Peyer's patch (tissue), 4 donors: ENCODE results near the gene ZNF407. TPM values are rescaled to one million over a fixed set of nuclear protein-coding genes. Genes with fewer than 3 reads are reported as not detected.
"Not testable (repeated sequence)": the region's sequence is repeated elsewhere in the genome, so short reads cannot be mapped to it uniquely, and the experiment has no call there.

Experiments used
- DNase-seq, 3 donors: peaks; one replicate each; pipeline ENCODE4 v3.0.0-alpha.2; 2017 to 2019
- H3K27ac ChIP-seq, 4 donors: fragments of 200-600 bp; sonication (generic); one replicate each; pipeline ENCODE4 v1.5.1; 2016 to 2019
- H3K27me3 ChIP-seq, 2 donors: fragments of 200-600 bp; sonication (generic); one replicate each; pipeline ENCODE4 v1.5.1; 2019
- H3K36me3 ChIP-seq, 3 donors: fragments of 200-600 bp; sonication (generic); one replicate each; pipeline ENCODE4 v1.5.1; 2016 to 2019
- H3K4me1 ChIP-seq, 4 donors: fragments of 200-600 bp; sonication (generic); one replicate each; pipeline ENCODE4 v1.5.1; 2016 to 2019
- H3K4me3 ChIP-seq, 4 donors: fragments of 200-600 bp; sonication (generic); 1 replicate in 3 of 4; 2 replicates in 1 of 4; pipeline ENCODE4 v1.5.1; 2016 to 2019; ENCODE audit warnings: mild to moderate bottlenecking in 1 of 4
- H3K9me3 ChIP-seq, 4 donors: fragments of 200-600 bp; sonication (generic); one replicate each; pipeline ENCODE4 v1.5.1; 2016 to 2019; ENCODE audit warnings: mild to moderate bottlenecking in 1 of 4
- CTCF ChIP-seq, 6 experiments: fragments of 450-650 bp in 4 of 6; fragments of 200-600 bp in 2 of 6; sonication (generic) in 1 of 6; IDR thresholded peaks; one replicate each; pipeline ENCODE4 v1.5.1; 2017 to 2019; ENCODE audit warnings: antibody characterized with exemption in 6 of 6, mild to moderate bottlenecking in 3 of 6, moderate library complexity in 1 of 6
- POLR2A ChIP-seq, 2 donors: fragments of 450-650 bp; IDR thresholded peaks; one replicate each; pipeline ENCODE4 v1.5.1; 2017; ENCODE audit warnings: antibody characterized with exemption in 2 of 2, mild to moderate bottlenecking in 2 of 2, moderate library complexity in 2 of 2
- total RNA-seq, 4 donors: library from RNA; depleted of rRNA; stranded (reverse); fragments of >200 nt; gene quantifications; one replicate each; pipeline ENCODE4 v1.1.0, GENCODE V29; 2016

ZNF407 gene
- total RNA-seq, 4 donors from 2014 or later, result 24.0 to 54.5 (median 32.3) TPM

DNA sequence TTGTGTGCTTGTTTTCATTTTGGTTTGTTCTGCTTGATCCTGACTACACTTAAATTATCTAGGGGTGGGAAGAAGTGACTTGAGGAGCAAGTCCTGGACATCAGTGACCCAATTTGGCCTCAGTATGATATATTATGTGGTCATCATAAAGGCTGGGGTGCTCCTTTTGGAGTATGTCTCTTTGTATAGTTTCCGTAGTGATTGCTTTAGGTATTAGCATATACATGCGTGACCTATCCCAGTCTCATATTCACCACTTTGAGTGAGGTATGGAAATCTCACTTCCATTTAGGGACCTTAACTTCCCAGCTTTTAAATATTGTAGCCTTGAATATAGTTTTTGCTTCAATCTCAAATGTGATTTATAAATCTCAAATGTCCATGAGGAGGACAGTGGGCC, 370.3 kb downstream of the ZNF407 start:
- H3K4me3 ChIP-seq, result no peak overlapping the region

DNA sequence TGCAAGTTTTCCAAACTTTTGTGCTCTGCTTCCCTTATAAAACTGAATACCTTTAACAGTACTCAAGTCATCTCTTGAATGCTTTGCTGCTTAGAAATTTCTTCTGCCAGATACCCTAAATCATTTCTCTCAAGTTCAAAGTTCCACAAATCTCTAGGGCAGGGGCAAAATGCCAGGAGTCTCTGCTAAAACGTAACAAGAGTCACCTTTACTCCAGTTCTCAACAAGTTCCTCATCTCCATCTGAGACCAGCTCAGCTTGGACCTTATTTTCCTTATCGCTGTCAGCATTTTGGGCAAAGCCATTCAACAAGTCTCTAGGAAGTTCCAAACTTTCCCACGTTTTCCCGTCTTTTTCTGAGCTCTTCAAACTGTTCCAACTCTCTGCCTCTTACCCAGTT, 373.7 kb downstream of the ZNF407 start:
- H3K36me3 ChIP-seq, H3K27ac ChIP-seq: not testable (repeated sequence)

More for the DNA sequence above, 370.3 kb downstream of the ZNF407 start:
- no peak for TF ChIP-seq CTCF (IDR thresholded peaks at IDR 0.05)
- no peak for TF ChIP-seq POLR2A (IDR thresholded peaks at IDR 0.05)
- Histone ChIP-seq H3K27ac (no peak overlapping the region), H3K4me1 (no peaks in the 10 kb centered on the region), H3K9me3 (no peaks in the 10 kb centered on the region), H3K36me3 (no peaks in the 10 kb centered on the region), H3K27me3 (no peaks in the 10 kb centered on the region)
- DNase-seq, result no peak

GRCh38 chr18:74971776-74972175, 374.1 kb downstream of the ZNF407 start:
- not testable (repeated sequence) for DNase-seq, H3K4me1 ChIP-seq, H3K36me3 ChIP-seq, H3K27me3 ChIP-seq, H3K27ac ChIP-seq, H3K9me3 ChIP-seq, H3K4me3 ChIP-seq

More for the DNA sequence above, 373.7 kb downstream of the ZNF407 start:
- DNase-seq, H3K4me3 ChIP-seq, H3K9me3 ChIP-seq, H3K27me3 ChIP-seq, H3K4me1 ChIP-seq: not testable (repeated sequence)

DNA sequence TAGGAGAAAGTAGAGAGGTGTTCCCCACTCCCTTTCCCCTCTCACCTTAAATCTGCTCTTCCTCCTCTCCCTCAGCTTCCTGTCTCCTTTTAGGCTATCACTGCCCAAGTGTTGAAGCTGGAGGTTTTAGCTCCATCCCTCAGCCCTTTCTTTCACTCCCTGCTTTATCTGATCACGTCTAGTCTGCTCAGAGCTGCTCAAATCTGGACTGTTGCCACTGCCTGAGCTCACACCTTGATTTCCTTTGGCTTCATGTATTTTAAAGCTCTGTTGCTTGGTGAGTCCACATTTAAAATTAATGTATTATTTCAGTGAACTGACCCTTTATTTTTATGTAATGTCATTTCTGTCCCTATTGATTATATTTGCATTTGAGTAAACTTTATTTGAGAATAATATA, 374.7 kb downstream of the ZNF407 start:
- TF ChIP-seq CTCF (IDR thresholded peaks at IDR 0.05) (no peak), POLR2A (IDR thresholded peaks at IDR 0.05) (no peak)
- H3K4me1 ChIP-seq, result no peaks in the 10 kb centered on the region
- no peak overlapping the region for H3K4me3 ChIP-seq
- no peaks in the 10 kb centered on the region for H3K9me3 ChIP-seq
- H3K27ac ChIP-seq, result no peak overlapping the region
- H3K27me3 ChIP-seq, result no peaks in the 10 kb centered on the region
- no peak for DNase-seq
- no peaks in the 10 kb centered on the region for H3K36me3 ChIP-seq

DNA sequence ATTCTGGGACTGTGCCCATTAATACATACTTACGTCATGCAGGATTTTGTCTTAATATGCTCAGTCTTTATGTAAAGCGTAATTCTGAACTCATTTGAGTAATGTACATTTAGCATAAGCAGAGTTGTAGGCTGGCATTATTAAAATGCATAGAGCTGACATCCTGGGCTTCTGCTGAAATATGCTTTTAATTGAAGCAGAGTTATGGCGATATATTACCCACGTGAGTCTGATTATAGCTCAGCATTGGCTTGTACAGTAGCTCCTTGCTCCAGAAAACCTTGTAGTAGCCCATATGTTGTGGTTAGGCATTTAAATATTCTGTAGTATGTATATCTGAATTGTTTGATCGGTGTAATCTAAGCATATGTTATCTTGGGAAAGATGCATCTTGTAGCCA, 377.3 kb downstream of the ZNF407 start:
- no peaks in the 10 kb centered on the region for H3K9me3 ChIP-seq
- TF ChIP-seq POLR2A (IDR thresholded peaks at IDR 0.05) (no peak), CTCF (IDR thresholded peaks at IDR 0.05) (no peak)
- no peak for DNase-seq
- H3K27me3 ChIP-seq, result no peaks in the 10 kb centered on the region
- no peaks in the 10 kb centered on the region for H3K4me1 ChIP-seq
- no peaks in the 10 kb centered on the region for H3K36me3 ChIP-seq
- H3K27ac ChIP-seq, result no peak overlapping the region
- H3K4me3 ChIP-seq, result no peak overlapping the region

GRCh38 chr18:74976331-74976909, 378.8 kb downstream of the ZNF407 start:
- Histone ChIP-seq H3K36me3 (no peaks in the 10 kb centered on the region), H3K27ac (no peak overlapping the region), H3K4me3 (no peak overlapping the region), H3K27me3 (no peaks in the 10 kb centered on the region), H3K4me1 (no peaks in the 10 kb centered on the region), H3K9me3 (no peaks in the 10 kb centered on the region)
- TF ChIP-seq POLR2A (IDR thresholded peaks at IDR 0.05) (no peak), CTCF (IDR thresholded peaks at IDR 0.05) (no peak)
- no peak for DNase-seq

- TF ChIP-seq POLR2A (IDR thresholded peaks at IDR 0.05), result no peak
- no peak for TF ChIP-seq CTCF (IDR thresholded peaks at IDR 0.05)
- no peaks in the 10 kb centered on the region for H3K27me3 ChIP-seq
- H3K4me1 ChIP-seq, result no peaks in the 10 kb centered on the region
- no peaks in the 10 kb centered on the region for H3K36me3 ChIP-seq
- H3K9me3 ChIP-seq, result no peaks in the 10 kb centered on the region
- DNase-seq, result no peak
- no peak overlapping the region for H3K27ac ChIP-seq
- no peak overlapping the region for H3K4me3 ChIP-seq
Observed at GRCh38 chr18:74977041-74977440, 379.4 kb downstream of the ZNF407 start.
